Measurements from ENCODE around the gene ITGB8. TPM values are rescaled to one million over a fixed set of nuclear protein-coding genes. Genes with fewer than 3 reads are reported as not detected.

The ITGB8 gene
- total and polyA plus RNA-seq, 9 of the 15 experiments (the other 6 are each of a cell fraction or from before 2014, with no cell fraction given) = under 0.01 to 0.03 (median 0.02) TPM; not detected in 6

DNA sequence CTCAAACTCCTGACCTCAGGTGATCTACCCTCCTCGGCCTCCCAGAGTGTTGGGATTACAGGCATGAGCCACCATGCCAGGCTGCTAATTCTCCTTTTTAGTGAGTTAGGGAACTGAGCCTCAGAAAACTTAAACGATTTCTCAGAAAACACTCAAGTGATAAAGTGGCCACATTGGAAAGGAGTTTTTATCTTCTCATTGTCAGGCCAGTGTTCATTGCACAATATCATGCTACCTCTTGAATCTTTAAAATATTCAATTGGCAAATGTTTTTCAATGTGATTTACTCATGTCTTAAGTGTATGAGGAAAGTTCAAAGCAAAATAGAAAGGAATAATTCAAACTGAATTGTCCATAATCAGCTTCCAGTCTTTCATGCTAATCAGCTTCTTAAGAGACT is 80.7 kb downstream of the ITGB8 start:
- BruUV-seq (replicated peaks) = no TSS peak
- WGBS (ENCODE audit: insufficient coverage, low coverage, missing lambda C conversion rate) = 4% methylated on average over 2 of the region's 2 CpGs
- Histone ChIP-seq H3K9me3 (replicated peaks; ENCODE audit: control insufficient read depth, insufficient read depth, low read depth, low read length) (no peaks in the 10 kb centered on the region), H3K4me1 (replicated peaks in 1 of 2; ENCODE audit: control insufficient read depth in 2 of 2, insufficient read depth in 2 of 2, low read length in 2 of 2) (no peaks in the 10 kb centered on the region), H2AFZ (ENCODE audit: low read depth, low read length) (no peak overlapping the region), H3K27ac (ENCODE audit: extremely low read depth, low read depth, low read length) (no peak overlapping the region), H3K4me3 (no peak overlapping the region), H3K9ac (ENCODE audit: insufficient read depth in 1 of 2, low read depth in 2 of 2, low read length in 2 of 2) (no peak overlapping the region), H3K27me3 (ENCODE audit: control insufficient read depth in 2 of 2, insufficient read depth in 2 of 2, low read length in 2 of 2) (no peaks in the 10 kb centered on the region), H3K9me1 (ENCODE audit: control insufficient read depth, insufficient read depth, low read length) (no peaks in the 10 kb centered on the region), H3K79me2 (ENCODE audit: control insufficient read depth, insufficient read depth, low read length) (no peaks in the 10 kb centered on the region), H3K4me2 (ENCODE audit: insufficient read depth, low read length) (no peak overlapping the region), H4K20me1 (replicated peaks; ENCODE audit: control insufficient read depth, insufficient read depth, low read length) (no peaks in the 10 kb centered on the region), H3K36me3 (ENCODE audit: control insufficient read depth, insufficient read depth, low read length) (no peaks in the 10 kb centered on the region)
- ChIA-PET POLR2A (no interaction called here), CTCF (ENCODE audit: low intra/inter-chr PET ratio) (no interaction called here)
- ATAC-seq (no peak), DNase-seq (ENCODE audit: extremely low read depth in 1 of 4, low spot score in 3 of 4) (no peak), FAIRE-seq (no peak)
- TF ChIP-seq CEBPG (CRISPR knock-in tag; IDR thresholded peaks at IDR 0.05) = no peak
- TF ChIP-seq CEBPG (tag; conservative IDR thresholded peaks at IDR 0.05 in 1 of 2, IDR thresholded peaks at IDR 0.05 in 1 of 2) = peak in 1 of 2 experiments; percentile 13; a peak in 1 of 4 replicates
- TF ChIP-seq ZNF282 (CRISPR knock-in tag; IDR thresholded peaks at IDR 0.05) = no peak
- TF ChIP-seq CEBPB (tag; IDR thresholded peaks at IDR 0.05) = 0 out of 2 replicates have a peak, but pooled peaks have one; percentile 45
- intact Hi-C loops (cut with micrococcal nuclease) = no loop called here
- in situ Hi-C loops (cut with MboI) = no loop called here

DNA sequence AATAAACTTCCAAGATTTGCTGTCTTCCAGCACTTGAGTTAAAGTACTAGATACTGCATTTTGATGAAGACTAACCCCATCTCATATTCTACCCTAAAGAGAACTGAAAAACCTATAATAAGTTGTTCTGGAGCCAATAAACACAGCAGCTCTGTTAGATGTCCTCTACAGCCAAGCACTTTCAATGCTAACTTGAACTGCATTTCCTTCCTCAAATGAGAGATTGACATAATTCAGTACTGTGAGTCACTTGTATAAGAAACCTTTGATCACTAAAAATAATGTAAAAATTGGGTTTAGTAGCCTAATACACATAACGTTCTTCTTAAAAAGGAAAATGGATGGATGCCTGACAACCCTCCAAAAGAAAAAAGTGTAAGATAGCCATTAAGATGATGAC is 81.3 kb downstream of the ITGB8 start:
- H3K4me3 ChIP-seq = no peak overlapping the region
- H3K36me3 ChIP-seq (ENCODE audit: control insufficient read depth, insufficient read depth, low read length) = no peaks in the 10 kb centered on the region
- ATAC-seq (no peak), DNase-seq (ENCODE audit: extremely low read depth in 1 of 4, low spot score in 3 of 4) (no peak), FAIRE-seq (no peak)
- no peak overlapping the region for H3K27ac ChIP-seq (ENCODE audit: extremely low read depth, low read depth, low read length)
- BruUV-seq (replicated peaks) = no TSS peak
- H4K20me1 ChIP-seq (replicated peaks; ENCODE audit: control insufficient read depth, insufficient read depth, low read length) = no peaks in the 10 kb centered on the region
- no peaks in the 10 kb centered on the region for H3K9me3 ChIP-seq (replicated peaks; ENCODE audit: control insufficient read depth, insufficient read depth, low read depth, low read length)
- ChIA-PET CTCF (ENCODE audit: low intra/inter-chr PET ratio) (no interaction called here), POLR2A (no interaction called here)
- no peaks in the 10 kb centered on the region for H3K4me1 ChIP-seq (replicated peaks in 1 of 2; ENCODE audit: control insufficient read depth in 2 of 2, insufficient read depth in 2 of 2, low read length in 2 of 2)
- no peak overlapping the region for H2AFZ ChIP-seq (ENCODE audit: low read depth, low read length)
- in situ Hi-C loops (cut with MboI) (no loop called here), intact Hi-C loops (cut with micrococcal nuclease) (no loop called here)
- H3K27me3 ChIP-seq (ENCODE audit: control insufficient read depth in 2 of 2, insufficient read depth in 2 of 2, low read length in 2 of 2) = no peaks in the 10 kb centered on the region
- H3K4me2 ChIP-seq (ENCODE audit: insufficient read depth, low read length) = no peak overlapping the region
- H3K79me2 ChIP-seq (ENCODE audit: control insufficient read depth, insufficient read depth, low read length) = no peaks in the 10 kb centered on the region
- WGBS (ENCODE audit: insufficient coverage, low coverage, missing lambda C conversion rate) = 0% methylated on average over 1 of the region's 1 CpG
- no peak overlapping the region for H3K9ac ChIP-seq (ENCODE audit: insufficient read depth in 1 of 2, low read depth in 2 of 2, low read length in 2 of 2)
- no peaks in the 10 kb centered on the region for H3K9me1 ChIP-seq (ENCODE audit: control insufficient read depth, insufficient read depth, low read length)
- no peak for TF ChIP-seq TBP (optimal IDR thresholded peaks at IDR 0.05; ENCODE audit: low read depth, low read length)
- TF ChIP-seq, protein P1, sequence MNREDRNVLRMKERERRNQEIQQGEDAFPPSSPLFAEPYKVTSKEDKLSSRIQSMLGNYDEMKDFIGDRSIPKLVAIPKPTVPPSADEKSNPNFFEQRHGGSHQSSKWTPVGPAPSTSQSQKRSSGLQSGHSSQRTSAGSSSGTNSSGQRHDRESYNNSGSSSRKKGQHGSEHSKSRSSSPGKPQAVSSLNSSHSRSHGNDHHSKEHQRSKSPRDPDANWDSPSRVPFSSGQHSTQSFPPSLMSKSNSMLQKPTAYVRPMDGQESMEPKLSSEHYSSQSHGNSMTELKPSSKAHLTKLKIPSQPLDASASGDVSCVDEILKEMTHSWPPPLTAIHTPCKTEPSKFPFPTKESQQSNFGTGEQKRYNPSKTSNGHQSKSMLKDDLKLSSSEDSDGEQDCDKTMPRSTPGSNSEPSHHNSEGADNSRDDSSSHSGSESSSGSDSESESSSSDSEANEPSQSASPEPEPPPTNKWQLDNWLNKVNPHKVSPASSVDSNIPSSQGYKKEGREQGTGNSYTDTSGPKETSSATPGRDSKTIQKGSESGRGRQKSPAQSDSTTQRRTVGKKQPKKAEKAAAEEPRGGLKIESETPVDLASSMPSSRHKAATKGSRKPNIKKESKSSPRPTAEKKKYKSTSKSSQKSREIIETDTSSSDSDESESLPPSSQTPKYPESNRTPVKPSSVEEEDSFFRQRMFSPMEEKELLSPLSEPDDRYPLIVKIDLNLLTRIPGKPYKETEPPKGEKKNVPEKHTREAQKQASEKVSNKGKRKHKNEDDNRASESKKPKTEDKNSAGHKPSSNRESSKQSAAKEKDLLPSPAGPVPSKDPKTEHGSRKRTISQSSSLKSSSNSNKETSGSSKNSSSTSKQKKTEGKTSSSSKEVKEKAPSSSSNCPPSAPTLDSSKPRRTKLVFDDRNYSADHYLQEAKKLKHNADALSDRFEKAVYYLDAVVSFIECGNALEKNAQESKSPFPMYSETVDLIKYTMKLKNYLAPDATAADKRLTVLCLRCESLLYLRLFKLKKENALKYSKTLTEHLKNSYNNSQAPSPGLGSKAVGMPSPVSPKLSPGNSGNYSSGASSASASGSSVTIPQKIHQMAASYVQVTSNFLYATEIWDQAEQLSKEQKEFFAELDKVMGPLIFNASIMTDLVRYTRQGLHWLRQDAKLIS (CRISPR knock-in tag; IDR thresholded peaks at IDR 0.05) = no peak
- TF ChIP-seq, protein P2, sequence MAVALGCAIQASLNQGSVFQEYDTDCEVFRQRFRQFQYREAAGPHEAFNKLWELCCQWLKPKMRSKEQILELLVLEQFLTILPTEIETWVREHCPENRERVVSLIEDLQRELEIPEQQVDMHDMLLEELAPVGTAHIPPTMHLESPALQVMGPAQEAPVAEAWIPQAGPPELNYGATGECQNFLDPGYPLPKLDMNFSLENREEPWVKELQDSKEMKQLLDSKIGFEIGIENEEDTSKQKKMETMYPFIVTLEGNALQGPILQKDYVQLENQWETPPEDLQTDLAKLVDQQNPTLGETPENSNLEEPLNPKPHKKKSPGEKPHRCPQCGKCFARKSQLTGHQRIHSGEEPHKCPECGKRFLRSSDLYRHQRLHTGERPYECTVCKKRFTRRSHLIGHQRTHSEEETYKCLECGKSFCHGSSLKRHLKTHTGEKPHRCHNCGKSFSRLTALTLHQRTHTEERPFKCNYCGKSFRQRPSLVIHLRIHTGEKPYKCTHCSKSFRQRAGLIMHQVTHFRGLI (CRISPR knock-in tag; IDR thresholded peaks at IDR 0.05) = no peak
- TF ChIP-seq HDGF (IDR thresholded peaks at IDR 0.05) = no peak
- no peak for TF ChIP-seq ZNF79 (CRISPR knock-in tag; IDR thresholded peaks at IDR 0.05; ENCODE audit: low read depth)
- no peak for TF ChIP-seq HDAC6 (IDR thresholded peaks at IDR 0.05; ENCODE audit: low read depth, low read length)
